K562 (cell line): ENCODE results near the gene IRAG1. TPM values are rescaled to one million over a fixed set of nuclear protein-coding genes. Genes with fewer than 3 reads are reported as not detected.

ENCODE experiments used
- ATAC-seq: fragments of 200-7000 bp; cut with Tn5 transposase; 3 replicates; pipeline ENCODE4 v1.9.1; 2020; ENCODE audit warnings: moderate library complexity
- BruUV-seq: library from RNA; stranded (reverse); fragments of 400-500 nt; replicated peaks from 2 replicates; lab custom pipeline; 2021; lab: Mats Ljungman, UMichigan
- CTCF ChIA-PET: fragments of 300-600 bp; formaldehyde crosslinking; extraction: SDS; loops from one replicate; lab custom pipeline; 2021; ENCODE audit warnings: low intra/inter-chr PET ratio; lab: Yijun Ruan, JAX
- POLR2A ChIA-PET: fragments of 300-600, 350-650 bp; sonication (Branson Sonifier 250); formaldehyde crosslinking; extraction: SDS; loops from one replicate; lab custom pipeline; 2021; ENCODE audit warnings: antibody characterized with exemption, inconsistent platforms; lab: Yijun Ruan, JAX
- DNase-seq, 4 experiments: peaks; one replicate each; pipeline versions ENCODE4 v3.0.0 to v3.0.0-alpha.2; 2011 to 2018; ENCODE audit warnings: low spot score in 3 of 4, mixed read lengths in 3 of 4; ENCODE audit errors: extremely low read depth in 1 of 4
- FAIRE-seq: peaks from 2 replicates; lab custom pipeline; 2011; peaks lifted over from hg19 to GRCh38; lab: Jason Lieb, UNC
- H2AFZ ChIP-seq: 2 replicates; pipeline ENCODE4 v1.6.0; 2011; ENCODE audit warnings: low read depth, low read length, control low read depth, inconsistent platforms
- H3K27ac ChIP-seq: fragments of 200-600 bp; 3 replicates; pipeline ENCODE4 v1.8.0; 2011; ENCODE audit warnings: low read depth, mild to moderate bottlenecking, control low read depth, inconsistent platforms, low read length, moderate library complexity, mixed read lengths; ENCODE audit errors: extremely low read depth
- H3K27me3 ChIP-seq, 2 experiments: fragments of 300-600 bp in 1 of 2; 2 replicates in 1 of 2; 3 replicates in 1 of 2; pipeline versions ENCODE4 v1.6.0 to v1.8.0; 2011; ENCODE audit warnings: inconsistent platforms in 2 of 2, low read length in 2 of 2, mild to moderate bottlenecking in 1 of 2, mixed read lengths in 1 of 2, moderate library complexity in 1 of 2; ENCODE audit not compliant: control insufficient read depth in 2 of 2, insufficient read depth in 2 of 2
- H3K36me3 ChIP-seq: fragments of 300-600 bp; 3 replicates; pipeline ENCODE4 v1.8.0; 2011; ENCODE audit warnings: mild to moderate bottlenecking, low read length, inconsistent platforms; ENCODE audit not compliant: control insufficient read depth, insufficient read depth
- H3K4me1 ChIP-seq, 2 experiments: fragments of 200-600 bp in 1 of 2; replicated peaks in 1 of 2; 2 replicates in 1 of 2; 3 replicates in 1 of 2; pipeline versions ENCODE4 v1.5.1 to v1.8.0; 2011; ENCODE audit warnings: inconsistent platforms in 2 of 2, low read length in 2 of 2, mild to moderate bottlenecking in 1 of 2, mixed read lengths in 1 of 2, moderate library complexity in 1 of 2; ENCODE audit not compliant: control insufficient read depth in 2 of 2, insufficient read depth in 2 of 2
- H3K4me2 ChIP-seq: 2 replicates; pipeline ENCODE4 v1.6.1; 2011; ENCODE audit warnings: low read length, control low read depth, inconsistent platforms, mixed read lengths; ENCODE audit not compliant: insufficient read depth
- H3K4me3 ChIP-seq: fragments of 200-600 bp; sonication (generic), shearing (Covaris generic); 2 replicates; pipeline ENCODE4 v1.5.1; 2016; ENCODE audit warnings: control low read depth, inconsistent platforms
- H3K79me2 ChIP-seq: fragments of 200-600 bp; 3 replicates; pipeline ENCODE4 v1.8.0; 2011; ENCODE audit warnings: low read length, inconsistent platforms; ENCODE audit not compliant: control insufficient read depth, insufficient read depth
- H3K9ac ChIP-seq, 2 experiments: 2 replicates each; pipeline versions ENCODE4 v1.6.0 to v1.6.1; 2011; ENCODE audit warnings: low read depth in 2 of 2, low read length in 2 of 2, control low read depth in 1 of 2, inconsistent platforms in 1 of 2, mild to moderate bottlenecking in 1 of 2, mixed read lengths in 1 of 2; ENCODE audit not compliant: insufficient read depth in 1 of 2
- H3K9me1 ChIP-seq: one replicate; pipeline ENCODE4 v1.6.0; 2011; ENCODE audit warnings: inconsistent platforms, mild to moderate bottlenecking, low read length, moderate library complexity; ENCODE audit not compliant: control insufficient read depth, insufficient read depth
- H3K9me3 ChIP-seq: replicated peaks from 2 replicates; pipeline ENCODE4 v1.5.1; 2011; ENCODE audit warnings: low read depth, low read length, inconsistent platforms; ENCODE audit not compliant: control insufficient read depth, insufficient read depth
- H4K20me1 ChIP-seq: replicated peaks from 2 replicates; pipeline ENCODE4 v1.6.1; 2011; ENCODE audit warnings: low read length, inconsistent platforms, mixed read lengths; ENCODE audit not compliant: control insufficient read depth, insufficient read depth
- ZNF584 ChIP-seq: fragments of 200-800 bp; sonication (Bioruptor generic); IDR thresholded peaks from 2 replicates; pipeline ENCODE4 v1.6.1; 2016; ENCODE audit warnings: low read depth, mild to moderate bottlenecking, missing genetic modification characterization, missing compliant biosample characterization
- WGBS: fragments of 100-300 bp; shearing (Covaris generic); methylation state at CpG from one replicate; pipeline ENCODE4 v1.1.6; 2016; ENCODE audit warnings: low coverage, mixed read lengths; ENCODE audit not compliant: insufficient coverage; ENCODE audit errors: missing lambda C conversion rate; 5-methylcytosine and 5-hydroxymethylcytosine counted together
- in situ Hi-C: fragments of 300-500 bp; cut with MboI; formaldehyde crosslinking; loops from 4 replicates; pipeline ENCODE4 v1.15.0; 2018; ENCODE audit warnings: inconsistent platforms, mixed read lengths
- intact Hi-C: fragments of 100-400 bp; cut with micrococcal nuclease; formaldehyde crosslinking; loops from 2 replicates; pipeline ENCODE4 v1.14.2; 2022
- polyA plus RNA-seq, 8 experiments: library from polyadenylated mRNA; depleted of rRNA in 4 of 8; stranded (reverse) in 5 of 8; unstranded in 3 of 8; fragments of >200 nt; fragmentation: Nextera tagmentation in 2 of 8; fragmentation: Illumina TruSeq in 1 of 8; extraction: Ambion mirVana in 2 of 8; extraction: Trizol in 1 of 8; gene quantifications; 2 replicates each; pipeline versions ENCODE4 v1.2.1 to v1.2.3, GENCODE V29; 2011 to 2014; ENCODE audit warnings: inconsistent platforms in 1 of 8, missing spikeins in 1 of 8
- total RNA-seq, 7 experiments: library from RNA; depleted of rRNA in 6 of 7; stranded (reverse); fragments of >200 nt in 6 of 7; fragmentation: Illumina TruSeq in 2 of 7; extraction: Trizol in 2 of 7; gene quantifications; 2 replicates each; pipeline versions ENCODE4 v1.2.1 to v1.2.3, GENCODE V29; 2011 to 2021; ENCODE audit warnings: low replicate concordance in 1 of 7
- TF ChIP-seq, protein P1 (sequence below): fragments of 250-450 bp; sonication (Bioruptor Pico); IDR thresholded peaks from 2 replicates; pipeline ENCODE4 v1.4.0; 2020
- TF ChIP-seq, protein P2 (sequence below): sonication (generic); IDR thresholded peaks from 2 replicates; pipeline ENCODE4 v1.6.1; 2016

Gene IRAG1
- total and polyA plus RNA-seq, 9 of the 15 experiments (the other 6 are each of a cell fraction or from before 2014, with no cell fraction given) = 0.01 to 0.22 (median 0.09) TPM; not detected in 1

DNA sequence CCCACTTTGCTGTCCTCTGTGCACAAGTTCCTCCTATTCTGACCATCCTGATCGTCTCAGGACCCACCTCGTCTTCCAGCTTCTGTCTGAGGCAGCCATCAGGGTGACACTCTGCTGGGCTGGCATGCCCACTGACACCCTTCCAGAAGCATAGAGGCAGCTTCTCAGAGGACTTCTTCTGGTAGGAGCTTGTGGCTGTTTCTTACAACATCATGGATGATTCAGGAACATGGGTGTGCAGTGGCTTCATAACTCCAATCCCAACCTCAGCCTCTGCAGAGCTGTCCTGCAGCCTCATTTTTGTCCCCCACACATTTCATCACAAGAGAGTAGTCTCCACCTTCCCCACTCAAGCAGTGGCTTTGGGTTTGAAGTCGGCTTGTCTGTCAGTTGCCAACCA lies 36.6 kb upstream of the IRAG1 start:
- Histone ChIP-seq H3K4me1 (peaks cover under 1 to 6% of the 10 kb centered on the region in 2 experiments; a peak in 4 of 5 replicates), H3K9ac (no peak overlapping the region), H3K27ac (no peak overlapping the region), H3K27me3 (no peaks in the 10 kb centered on the region; a peak in 1 of 5 replicates), H3K79me2 (no peaks in the 10 kb centered on the region), H2AFZ (no peak overlapping the region), H3K9me3 (no peaks in the 10 kb centered on the region), H4K20me1 (no peaks in the 10 kb centered on the region), H3K9me1 (no peaks in the 10 kb centered on the region), H3K36me3 (no peaks in the 10 kb centered on the region), H3K4me2 (no peak overlapping the region), H3K4me3 (no peak overlapping the region)
- no peak for ATAC-seq
- CTCF ChIA-PET = no interaction called here
- POLR2A ChIA-PET = interaction anchor here (0.6 kb wide), 1 partner anchor 21 kb away, joined by 3 read pairs; the partner anchor contains the start of gene CTR9
- intact Hi-C loops (no loop called here), in situ Hi-C loops (loop anchor here (25.0 kb wide), 2 partner anchors 218 to 518 kb away; no protein-coding TSS in a partner anchor)
- BruUV-seq = no TSS peak
- no peak for TF ChIP-seq ZNF584 (CRISPR knock-in tag)
- TF ChIP-seq, protein P1, sequence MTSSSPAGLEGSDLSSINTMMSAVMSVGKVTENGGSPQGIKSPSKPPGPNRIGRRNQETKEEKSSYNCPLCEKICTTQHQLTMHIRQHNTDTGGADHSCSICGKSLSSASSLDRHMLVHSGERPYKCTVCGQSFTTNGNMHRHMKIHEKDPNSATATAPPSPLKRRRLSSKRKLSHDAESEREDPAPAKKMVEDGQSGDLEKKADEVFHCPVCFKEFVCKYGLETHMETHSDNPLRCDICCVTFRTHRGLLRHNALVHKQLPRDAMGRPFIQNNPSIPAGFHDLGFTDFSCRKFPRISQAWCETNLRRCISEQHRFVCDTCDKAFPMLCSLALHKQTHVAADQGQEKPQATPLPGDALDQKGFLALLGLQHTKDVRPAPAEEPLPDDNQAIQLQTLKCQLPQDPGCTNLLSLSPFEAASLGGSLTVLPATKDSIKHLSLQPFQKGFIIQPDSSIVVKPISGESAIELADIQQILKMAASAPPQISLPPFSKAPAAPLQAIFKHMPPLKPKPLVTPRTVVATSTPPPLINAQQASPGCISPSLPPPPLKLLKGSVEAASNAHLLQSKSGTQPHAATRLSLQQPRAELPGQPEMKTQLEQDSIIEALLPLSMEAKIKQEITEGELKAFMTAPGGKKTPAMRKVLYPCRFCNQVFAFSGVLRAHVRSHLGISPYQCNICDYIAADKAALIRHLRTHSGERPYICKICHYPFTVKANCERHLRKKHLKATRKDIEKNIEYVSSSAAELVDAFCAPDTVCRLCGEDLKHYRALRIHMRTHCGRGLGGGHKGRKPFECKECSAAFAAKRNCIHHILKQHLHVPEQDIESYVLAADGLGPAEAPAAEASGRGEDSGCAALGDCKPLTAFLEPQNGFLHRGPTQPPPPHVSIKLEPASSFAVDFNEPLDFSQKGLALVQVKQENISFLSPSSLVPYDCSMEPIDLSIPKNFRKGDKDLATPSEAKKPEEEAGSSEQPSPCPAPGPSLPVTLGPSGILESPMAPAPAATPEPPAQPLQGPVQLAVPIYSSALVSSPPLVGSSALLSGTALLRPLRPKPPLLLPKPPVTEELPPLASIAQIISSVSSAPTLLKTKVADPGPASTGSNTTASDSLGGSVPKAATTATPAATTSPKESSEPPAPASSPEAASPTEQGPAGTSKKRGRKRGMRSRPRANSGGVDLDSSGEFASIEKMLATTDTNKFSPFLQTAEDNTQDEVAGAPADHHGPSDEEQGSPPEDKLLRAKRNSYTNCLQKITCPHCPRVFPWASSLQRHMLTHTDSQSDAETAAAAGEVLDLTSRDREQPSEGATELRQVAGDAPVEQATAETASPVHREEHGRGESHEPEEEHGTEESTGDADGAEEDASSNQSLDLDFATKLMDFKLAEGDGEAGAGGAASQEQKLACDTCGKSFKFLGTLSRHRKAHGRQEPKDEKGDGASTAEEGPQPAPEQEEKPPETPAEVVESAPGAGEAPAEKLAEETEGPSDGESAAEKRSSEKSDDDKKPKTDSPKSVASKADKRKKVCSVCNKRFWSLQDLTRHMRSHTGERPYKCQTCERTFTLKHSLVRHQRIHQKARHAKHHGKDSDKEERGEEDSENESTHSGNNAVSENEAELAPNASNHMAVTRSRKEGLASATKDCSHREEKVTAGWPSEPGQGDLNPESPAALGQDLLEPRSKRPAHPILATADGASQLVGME = no peak
- TF ChIP-seq, protein P2, sequence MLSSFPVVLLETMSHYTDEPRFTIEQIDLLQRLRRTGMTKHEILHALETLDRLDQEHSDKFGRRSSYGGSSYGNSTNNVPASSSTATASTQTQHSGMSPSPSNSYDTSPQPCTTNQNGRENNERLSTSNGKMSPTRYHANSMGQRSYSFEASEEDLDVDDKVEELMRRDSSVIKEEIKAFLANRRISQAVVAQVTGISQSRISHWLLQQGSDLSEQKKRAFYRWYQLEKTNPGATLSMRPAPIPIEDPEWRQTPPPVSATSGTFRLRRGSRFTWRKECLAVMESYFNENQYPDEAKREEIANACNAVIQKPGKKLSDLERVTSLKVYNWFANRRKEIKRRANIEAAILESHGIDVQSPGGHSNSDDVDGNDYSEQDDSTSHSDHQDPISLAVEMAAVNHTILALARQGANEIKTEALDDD = no peak
- 30% methylated on average over 3 of the region's 3 CpGs for WGBS
- no peak for DNase-seq
- FAIRE-seq = no peak
